ENCODE results near the gene G6PC3. TPM values are rescaled to one million over a fixed set of nuclear protein-coding genes. Genes with fewer than 3 reads are reported as not detected.

Gene G6PC3
- total and polyA plus RNA-seq, 10 of the 15 experiments (the other 5 are each of a cell fraction or from before 2014, with no cell fraction given): 13.0 to 93.7 (median 43.0) TPM

DNA sequence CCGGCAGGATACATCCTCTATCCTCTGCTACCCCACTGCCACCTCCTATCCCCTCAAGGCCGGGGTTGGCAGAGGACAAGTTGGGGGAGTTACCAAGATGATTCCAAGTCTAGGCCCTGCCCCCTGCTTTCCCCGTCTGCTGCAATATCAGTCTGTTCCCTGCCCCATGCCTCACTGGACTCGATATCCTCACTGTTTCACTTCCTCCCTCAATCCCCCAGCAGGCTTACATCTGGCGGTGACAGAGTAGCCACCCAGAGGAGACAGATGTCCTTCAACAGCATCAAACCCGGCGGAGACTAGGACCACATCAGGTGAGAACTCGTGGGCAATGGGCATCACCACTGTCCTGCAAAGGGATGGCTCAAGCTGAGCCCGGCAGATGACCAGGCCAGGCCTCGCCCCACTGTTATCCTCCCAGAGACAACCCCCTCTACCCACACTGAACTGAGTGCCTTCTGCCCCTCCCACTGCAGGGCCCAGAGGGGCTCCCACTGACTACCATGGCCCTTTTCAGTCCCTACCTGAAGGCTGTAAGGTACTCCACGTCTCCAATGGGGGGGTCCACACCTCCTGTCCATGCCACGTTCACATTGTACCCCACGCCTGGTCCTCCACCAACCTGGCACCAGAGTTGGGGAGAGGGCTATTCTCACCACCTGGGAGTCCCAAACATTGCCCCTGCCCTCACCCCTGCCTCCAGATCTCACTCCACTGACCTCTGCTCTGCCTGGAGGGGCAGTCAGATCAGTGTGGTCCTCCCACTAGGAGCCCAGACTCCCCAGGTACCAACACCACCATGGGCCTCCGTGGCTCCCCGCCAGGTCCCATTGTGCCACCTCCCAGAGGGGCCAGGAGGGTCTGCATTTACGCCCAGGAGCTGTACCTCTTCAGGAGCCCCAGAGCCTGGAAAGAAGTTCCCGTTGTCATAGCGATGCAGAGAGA, 9.6 kb downstream of the G6PC3 start:
- Histone ChIP-seq H3K36me3 (ENCODE audit: control insufficient read depth in 2 of 2, insufficient read depth in 2 of 2, low read length in 1 of 2) (peaks cover 17 to 32% of the 10 kb centered on the region in 2 experiments; a peak in 3 of 4 replicates), H3K79me2 (ENCODE audit: control insufficient read depth, insufficient read depth, low read length) (no peaks in the 10 kb centered on the region), H4K20me1 (ENCODE audit: control insufficient read depth, insufficient read depth) (no peaks in the 10 kb centered on the region; the same call in 1 of the 2 replicates), H3K4me1 (ENCODE audit: control insufficient read depth, insufficient read depth, low read length) (no peaks in the 10 kb centered on the region), H3K9ac (ENCODE audit: control insufficient read depth, insufficient read depth, low read length) (no peak overlapping the region), H3K9me3 (replicated peaks; ENCODE audit: control insufficient read depth, insufficient read depth, low read length) (no peaks in the 10 kb centered on the region), H2AFZ (ENCODE audit: control insufficient read depth, low read depth, low read length) (no peak overlapping the region), H3K27ac (ENCODE audit: control insufficient read depth, insufficient read depth) (no peak overlapping the region), H3K4me2 (ENCODE audit: control insufficient read depth, insufficient read depth) (no peak overlapping the region), H3K4me3 (no peak overlapping the region), H3K27me3 (replicated peaks in 1 of 2; ENCODE audit: control insufficient read depth in 2 of 2, insufficient read depth in 2 of 2, low read length in 1 of 2) (no peaks in the 10 kb centered on the region)
- ChIA-PET POLR2A (no interaction called here), CTCF (no interaction called here), SMC1A (ENCODE audit: uncharacterized antibody, unreplicated experiment) (no interaction called here), RAD21 (ENCODE audit: unreplicated experiment) (no interaction called here)
- no peak for ATAC-seq
- intact Hi-C loops (cut with micrococcal nuclease; ENCODE audit: unreplicated experiment) (no loop called here), in situ Hi-C loops (cut with MboI) (no loop called here)
- no peak for FAIRE-seq
- TF ChIP-seq POLR2A (IDR thresholded peaks at IDR 0.05; ENCODE audit: low read depth, low read length) (peak; percentile 52; the same call in 1 of the 2 replicates), TCF12 (IDR thresholded peaks at IDR 0.05; ENCODE audit: low read depth, low read length) (no peak), IRF4 (IDR thresholded peaks at IDR 0.05; ENCODE audit: low read depth, low read length) (no peak), GABPA (IDR thresholded peaks at IDR 0.05; ENCODE audit: low read depth) (no peak), POU2F2 (IDR thresholded peaks at IDR 0.05; ENCODE audit: borderline replicate concordance, low read depth, low read length) (no peak), NFYA (IDR thresholded peaks at IDR 0.05; ENCODE audit: borderline replicate concordance, low read depth, low read length) (no peak), SPI1 (IDR thresholded peaks at IDR 0.05; ENCODE audit: borderline replicate concordance, insufficient read depth, low read depth, low read length) (peak; percentile 76)
- TF ChIP-seq, protein P1, sequence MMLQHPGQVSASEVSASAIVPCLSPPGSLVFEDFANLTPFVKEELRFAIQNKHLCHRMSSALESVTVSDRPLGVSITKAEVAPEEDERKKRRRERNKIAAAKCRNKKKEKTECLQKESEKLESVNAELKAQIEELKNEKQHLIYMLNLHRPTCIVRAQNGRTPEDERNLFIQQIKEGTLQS (IDR thresholded peaks at IDR 0.05; ENCODE audit: borderline replicate concordance, extremely low read depth, low read depth, low read length): no peak
- no TSS peak for BruUV-seq (replicated peaks)
- no peak for DNase-seq (ENCODE audit: low read depth, low spot score)
- 64% methylated on average over 18 of the region's 18 CpGs for WGBS (ENCODE audit: insufficient coverage, insufficient replicate concordance, low lambda C conversion rate, missing lambda C conversion rate)
